GM19455 (cell line): Measurements from ENCODE around the gene TEX11.

ENCODE experiments used
- ATAC-seq: cut with Tn5 transposase; IDR thresholded peaks from one replicate; pipeline ENCODE4 v1.9.1; 2021; ENCODE audit not compliant: unreplicated experiment

Gene TEX11

DNA sequence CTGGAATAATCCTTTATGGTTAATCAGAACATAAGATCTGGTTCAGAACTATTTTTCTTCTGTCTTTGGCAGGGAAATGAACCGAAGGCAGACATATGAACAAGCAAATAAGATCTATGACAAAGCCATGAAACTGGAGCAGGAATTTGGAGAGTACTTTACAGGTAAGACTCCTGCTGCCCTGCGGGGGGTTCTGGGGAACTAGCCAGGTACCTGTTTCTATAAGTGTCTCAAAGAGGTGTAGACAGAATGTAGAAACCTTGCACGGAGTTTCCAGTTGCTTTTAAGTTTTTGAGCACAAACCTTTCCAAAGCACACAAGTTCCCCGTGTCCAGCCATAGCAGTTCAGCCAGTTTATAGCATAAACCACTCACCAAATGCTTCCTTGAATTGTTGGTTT is 407.7 kb downstream of the TEX11 start:
- ATAC-seq, result no peak

DNA sequence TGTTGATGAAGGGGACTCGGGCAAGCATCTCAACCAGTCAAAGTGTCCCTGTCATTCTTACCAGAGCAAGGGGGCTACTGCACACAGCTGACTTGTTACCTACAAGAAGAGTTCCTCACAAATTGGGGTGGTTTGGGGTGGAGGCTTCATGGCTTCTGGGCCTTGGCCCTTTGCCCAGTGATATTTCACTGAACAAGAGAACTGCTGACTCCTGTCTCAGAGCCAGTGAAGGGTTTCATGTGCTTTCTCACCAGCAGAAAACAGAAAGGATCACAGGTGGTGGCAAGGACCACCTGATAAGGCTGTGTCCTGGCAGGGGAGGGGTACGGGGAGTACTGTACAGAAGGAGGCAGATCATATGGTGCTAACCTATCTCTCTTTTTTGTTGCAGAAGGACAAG is 410.4 kb downstream of the TEX11 start:
- no peak for ATAC-seq

DNA sequence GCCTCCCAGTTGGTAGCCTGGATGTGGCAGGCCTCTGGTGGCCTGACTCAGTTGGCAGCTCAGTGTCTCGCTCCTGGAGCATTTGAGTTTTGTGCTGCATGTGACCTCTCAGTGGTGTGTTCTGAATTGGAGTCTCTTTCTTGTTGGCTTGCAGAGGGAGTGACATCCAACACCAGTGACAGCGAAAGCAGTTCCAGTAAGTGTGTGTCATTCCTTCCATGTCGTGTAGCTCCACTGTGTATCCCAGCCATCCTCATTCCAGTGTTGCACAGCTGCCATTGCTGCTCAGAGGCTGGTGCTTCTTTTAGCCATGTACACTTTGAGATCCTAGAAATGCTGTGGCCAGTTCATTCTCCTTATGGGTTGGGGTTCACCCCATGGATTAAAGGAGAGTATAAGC is 411.5 kb downstream of the TEX11 start:
- ATAC-seq, result no peak

DNA sequence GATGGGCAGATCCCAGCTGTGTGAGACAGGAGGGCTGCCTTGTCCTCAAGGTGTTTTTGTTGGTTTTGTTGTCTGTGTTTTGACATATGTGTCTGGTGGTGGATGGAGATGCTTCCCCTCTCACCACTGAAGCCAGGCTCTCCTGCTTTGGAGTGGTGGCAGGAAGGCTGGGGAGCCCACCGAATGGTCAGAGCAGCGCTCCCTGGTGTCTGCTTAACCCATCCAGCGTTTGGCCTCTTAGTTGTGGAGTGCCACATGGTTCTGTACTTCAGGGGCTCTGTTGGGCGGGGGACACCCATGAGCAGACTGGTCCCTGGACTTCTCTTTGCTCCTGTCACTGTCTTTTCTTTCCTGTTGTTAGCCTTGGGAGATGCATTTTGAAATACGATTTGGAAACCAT is 412.0 kb downstream of the TEX11 start:
- no peak for ATAC-seq

DNA sequence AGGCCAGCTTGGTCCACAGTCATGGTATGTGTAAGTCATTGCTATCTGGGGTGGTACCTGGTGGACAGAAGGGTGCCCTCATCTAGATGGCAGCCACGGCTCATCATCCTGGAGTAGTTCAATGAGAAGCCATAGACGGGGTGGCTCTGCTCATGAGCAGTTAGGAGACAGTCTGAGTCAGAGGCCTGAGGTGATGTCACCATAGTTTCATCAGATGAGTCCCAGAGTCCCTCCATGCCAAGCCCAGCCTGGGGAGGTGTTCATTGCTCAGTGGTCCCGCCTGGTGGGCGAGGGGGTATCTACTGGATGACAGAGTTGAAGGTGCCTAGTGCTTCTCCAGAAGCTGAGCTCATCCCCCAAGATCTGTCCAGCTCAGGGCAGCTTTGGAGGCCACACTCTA is 414.1 kb downstream of the TEX11 start:
- ATAC-seq, result no peak

DNA sequence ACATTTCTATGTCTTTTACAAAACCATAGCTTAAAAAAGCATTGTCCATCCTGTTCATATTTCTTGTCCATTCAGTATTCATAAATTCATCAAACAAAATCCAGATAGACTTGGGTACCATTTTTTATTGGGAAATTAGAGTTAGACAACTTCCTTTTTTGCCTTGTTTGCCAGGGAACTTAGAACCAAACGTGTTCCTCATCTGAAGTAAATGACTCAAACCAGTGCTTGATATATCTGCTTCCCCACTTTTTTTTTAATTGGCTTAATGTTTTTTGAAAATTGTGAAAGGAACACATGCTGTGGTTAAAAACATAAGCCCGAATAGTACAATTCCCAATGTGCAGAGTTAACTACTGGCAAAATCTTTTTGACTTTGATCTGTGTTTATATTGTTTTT is 419.7 kb downstream of the TEX11 start:
- no peak for ATAC-seq

DNA sequence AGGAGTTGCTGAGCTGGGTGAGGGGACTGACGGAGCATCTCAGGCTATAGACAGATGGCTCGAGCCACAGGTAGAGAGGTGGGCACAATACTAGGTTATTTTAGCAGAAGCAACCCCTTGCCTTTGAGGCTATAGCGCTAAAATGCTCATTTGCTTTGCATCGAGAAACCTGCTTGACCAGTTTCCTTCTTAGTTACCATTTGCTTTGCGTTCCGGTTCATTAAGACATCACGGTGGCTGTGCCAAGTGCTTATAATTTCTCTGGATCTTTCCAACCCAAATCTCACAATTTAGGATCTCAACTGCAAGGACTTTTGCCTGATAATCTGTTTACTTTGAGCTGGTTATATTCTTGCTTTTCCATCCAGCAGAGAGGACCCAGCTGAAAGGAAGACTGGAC is 423.0 kb downstream of the TEX11 start:
- ATAC-seq, result no peak

DNA sequence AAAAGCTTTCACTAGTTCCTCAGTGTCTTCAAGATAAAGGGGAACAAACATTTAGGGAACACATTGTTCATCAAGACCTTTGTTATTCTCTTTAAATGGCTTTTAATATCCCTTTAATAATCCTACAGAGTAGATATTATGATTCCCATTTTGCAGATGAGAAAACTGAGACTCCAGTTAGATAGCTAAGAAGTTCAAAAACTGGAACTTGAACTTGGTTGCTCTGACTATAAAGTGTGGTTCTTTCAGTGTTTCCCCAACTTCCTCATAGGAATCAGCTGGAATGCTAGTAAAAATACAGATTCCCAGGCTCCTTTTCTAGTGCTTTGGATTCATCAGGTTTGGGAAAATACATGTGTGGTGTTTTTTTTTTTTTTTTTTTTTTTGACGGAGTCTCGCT is 426.2 kb downstream of the TEX11 start:
- ATAC-seq, result no peak

DNA sequence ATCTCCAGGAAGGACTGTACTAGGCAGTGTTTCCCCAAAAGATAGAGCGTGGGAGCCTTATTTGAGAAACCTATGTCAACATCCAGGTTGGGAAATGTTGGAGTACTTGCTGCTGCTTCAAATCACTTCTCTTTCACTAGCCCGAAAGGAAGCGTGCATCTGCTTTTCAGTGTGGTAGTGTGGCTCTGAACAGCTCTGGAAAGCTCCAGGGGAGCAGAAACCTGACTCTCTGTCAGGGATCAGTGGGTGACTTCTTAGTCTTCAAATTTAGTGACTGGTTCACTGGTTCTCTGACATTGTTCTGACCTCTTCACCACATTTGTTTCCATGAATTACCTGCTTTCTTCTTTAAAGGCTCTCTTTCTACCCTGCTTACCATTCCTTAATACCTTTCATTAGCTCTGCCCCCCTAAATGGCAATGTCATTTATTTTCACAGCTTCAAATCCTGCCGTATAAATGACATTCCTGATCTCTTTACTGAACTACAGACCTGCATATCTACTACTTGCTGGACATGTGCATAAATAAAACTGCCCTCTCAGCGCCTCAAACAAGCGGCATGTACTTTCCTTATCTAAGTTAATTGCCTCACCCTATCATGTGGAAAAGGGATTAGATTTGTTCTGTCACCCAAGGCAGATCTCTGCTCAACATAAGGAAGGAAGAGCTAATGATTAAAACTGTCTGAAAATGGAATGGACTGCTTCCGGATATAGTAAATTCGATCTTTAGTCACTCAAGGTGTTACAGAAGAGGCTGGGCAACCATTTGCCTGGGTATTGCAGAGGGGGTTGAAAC is 426.8 kb downstream of the TEX11 start:
- no peak for ATAC-seq

DNA sequence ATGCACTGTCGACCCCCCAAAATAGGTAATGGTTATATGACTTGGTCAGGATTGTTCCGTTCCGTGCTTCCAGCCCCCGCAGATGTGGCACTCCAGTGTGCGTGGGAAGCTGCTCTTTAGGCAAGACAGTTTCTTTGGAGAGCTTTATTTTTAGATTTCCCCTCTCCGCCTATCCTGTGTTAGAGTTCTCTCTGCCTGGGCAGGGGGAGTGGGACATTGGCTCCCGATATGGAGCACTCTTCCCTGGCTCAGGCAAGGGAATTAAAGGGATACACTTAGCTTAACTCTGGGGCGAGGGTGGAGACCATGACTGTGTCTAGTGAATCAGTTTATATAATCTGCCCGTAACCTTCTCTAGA is 427.9 kb downstream of the TEX11 start:
- no peak for ATAC-seq

DNA sequence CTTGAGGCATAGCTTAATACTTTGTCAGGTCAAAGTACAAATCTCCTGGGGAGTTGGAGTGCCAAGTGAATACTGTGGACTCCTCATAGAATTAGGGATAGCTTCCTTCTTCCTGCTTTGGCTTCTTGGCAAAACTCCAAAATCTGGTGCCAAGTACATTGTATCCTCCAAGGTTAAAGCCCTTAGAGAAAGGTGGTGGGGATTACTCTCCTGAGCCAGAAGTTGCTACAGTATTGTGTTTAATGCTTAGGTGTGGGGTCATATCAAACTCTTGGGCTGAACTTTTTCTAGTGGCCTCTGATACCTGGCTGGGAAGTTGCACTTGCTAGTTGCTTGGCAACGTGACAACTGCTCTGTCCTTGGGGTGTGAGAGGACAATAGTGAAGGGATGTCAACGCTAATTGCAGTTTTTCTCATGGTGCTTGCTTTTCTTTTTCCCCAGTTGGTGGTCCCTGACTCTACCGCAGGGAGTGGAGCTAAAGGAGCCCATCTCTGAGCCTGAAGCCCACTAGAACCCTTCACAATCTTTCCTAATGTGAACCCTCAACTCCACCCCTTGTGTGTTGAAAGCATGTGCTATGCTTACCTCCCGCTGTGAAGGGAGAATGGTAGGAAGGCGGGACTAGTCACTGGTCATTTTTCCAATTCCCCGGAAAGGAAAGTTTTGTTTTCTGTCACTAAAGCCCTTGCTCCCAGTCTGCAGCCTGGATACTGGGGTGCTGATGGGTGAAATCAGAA is 428.4 kb downstream of the TEX11 start:
- no peak for ATAC-seq

DNA sequence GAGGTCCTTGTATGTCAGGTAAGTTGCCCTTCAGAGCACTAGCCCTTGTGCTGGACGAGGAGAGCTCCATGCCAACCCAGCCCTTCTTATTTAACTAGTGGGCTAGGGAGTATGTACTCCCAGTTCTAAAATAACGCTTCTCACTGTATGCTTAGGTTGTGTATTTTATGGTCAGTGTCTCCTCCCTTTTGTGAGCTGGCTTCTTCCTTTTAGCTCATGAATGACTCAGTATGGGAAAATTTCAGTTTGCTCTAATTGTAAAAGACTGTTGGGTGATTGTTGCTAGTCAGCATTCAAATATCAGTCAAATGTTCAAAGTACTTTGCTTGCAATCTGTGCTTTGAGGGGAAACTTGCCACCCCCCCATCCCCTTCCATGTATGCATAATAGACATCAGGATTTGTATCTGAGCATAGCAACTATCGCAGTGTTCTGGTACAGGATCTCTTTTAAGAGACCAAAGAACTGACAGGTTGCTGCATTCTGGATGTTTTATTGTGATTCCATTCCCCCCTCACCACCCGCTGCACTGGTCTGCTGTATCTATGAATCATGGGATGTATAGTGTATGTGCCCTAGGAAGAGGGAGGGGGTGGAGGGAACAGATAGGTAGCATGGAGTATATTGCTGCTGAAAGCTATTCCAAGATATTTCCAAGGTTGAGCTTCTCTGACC is 429.1 kb downstream of the TEX11 start:
- ATAC-seq, result no peak
